IPS-NIHi11 (cell line): Measurements from ENCODE around the gene KCNJ12.
"Not testable (repeated sequence)": the region's sequence is repeated elsewhere in the genome, so short reads cannot be mapped to it uniquely, and the experiment has no call there.

Source experiments
- DNase-seq: peaks from one replicate; pipeline ENCODE4 v3.0.0; 2012; ENCODE audit warnings: mixed read lengths, low spot score

KCNJ12 gene

GRCh38 chr17:21452377-21453143 lies 76.4 kb downstream of the KCNJ12 start:
- peak; percentile 42 for DNase-seq

GRCh38 chr17:21453144-21453898 lies 77.2 kb downstream of the KCNJ12 start:
- no peak for DNase-seq

DNA sequence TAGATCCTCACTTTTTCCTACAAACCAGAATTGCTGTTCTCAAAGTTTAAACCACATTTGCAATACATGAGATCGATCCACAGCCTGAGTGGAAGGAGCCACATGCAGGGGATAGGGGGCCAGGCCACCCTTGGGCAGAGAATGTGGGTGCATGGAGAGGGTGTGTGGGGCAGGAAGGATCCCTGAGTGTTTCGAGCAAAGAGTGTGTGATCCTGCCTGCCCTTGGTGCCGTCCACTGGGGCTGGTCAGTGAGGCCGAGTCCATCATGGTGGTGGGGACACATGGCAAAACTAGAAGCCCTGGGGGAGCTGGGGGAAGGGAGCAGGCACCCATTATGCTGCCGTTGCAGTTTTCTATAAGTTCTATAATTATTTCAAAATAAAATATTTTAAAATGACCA lies 77.8 kb downstream of the KCNJ12 start:
- not testable (repeated sequence) for DNase-seq

GRCh38 chr17:21454441-21454840 lies 78.3 kb downstream of the KCNJ12 start:
- DNase-seq, result no peak

- no peak for DNase-seq
Measured at GRCh38 chr17:21455761-21456160, 79.6 kb downstream of the KCNJ12 start.

DNA sequence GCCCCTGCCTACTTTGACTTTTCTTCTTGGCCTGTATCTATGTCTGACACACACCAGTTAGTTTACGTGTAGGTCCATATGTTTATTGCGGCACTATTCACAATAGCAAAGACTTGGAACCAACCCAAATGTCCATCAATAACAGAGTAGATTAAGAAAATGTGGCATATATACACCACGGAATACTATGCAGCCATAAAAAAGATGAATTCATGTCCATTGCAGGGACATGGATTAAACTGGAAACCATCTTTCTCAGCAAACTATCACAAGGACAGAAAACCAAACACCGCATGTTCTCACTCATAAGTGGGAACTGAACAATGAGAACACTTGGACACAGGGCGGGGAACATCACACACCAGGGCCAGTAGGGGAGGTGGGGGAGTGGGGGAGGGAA lies 80.3 kb downstream of the KCNJ12 start:
- not testable (repeated sequence) for DNase-seq

GRCh38 chr17:21457051-21458026 lies 81.2 kb downstream of the KCNJ12 start:
- peak; percentile 98 for DNase-seq

DNA sequence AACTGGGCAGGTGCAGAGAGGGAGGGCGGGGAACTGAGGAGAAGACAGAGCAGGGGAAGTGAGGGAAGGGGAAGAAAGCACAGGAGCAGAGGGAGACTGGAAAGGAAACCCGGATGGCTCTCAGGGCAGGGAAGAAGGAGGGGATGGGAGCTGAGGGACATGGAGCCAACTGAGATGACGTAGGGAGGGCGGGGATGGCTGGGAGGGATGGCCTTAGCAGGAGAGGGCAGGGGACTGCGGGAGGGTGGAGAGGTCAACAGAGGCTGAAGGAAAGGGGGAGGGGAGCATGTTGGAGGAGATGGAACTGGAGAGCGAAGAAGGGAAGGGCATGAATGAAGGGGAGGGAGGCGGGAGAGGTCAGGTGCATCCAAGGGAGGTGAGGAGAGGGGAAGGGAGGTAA lies 81.9 kb downstream of the KCNJ12 start:
- DNase-seq, result peak; percentile 54

GRCh38 chr17:21459536-21459935 lies 83.4 kb downstream of the KCNJ12 start:
- DNase-seq, result no peak

- DNase-seq, result no peak
Measured at GRCh38 chr17:21460358-21460757, 84.2 kb downstream of the KCNJ12 start.

DNA sequence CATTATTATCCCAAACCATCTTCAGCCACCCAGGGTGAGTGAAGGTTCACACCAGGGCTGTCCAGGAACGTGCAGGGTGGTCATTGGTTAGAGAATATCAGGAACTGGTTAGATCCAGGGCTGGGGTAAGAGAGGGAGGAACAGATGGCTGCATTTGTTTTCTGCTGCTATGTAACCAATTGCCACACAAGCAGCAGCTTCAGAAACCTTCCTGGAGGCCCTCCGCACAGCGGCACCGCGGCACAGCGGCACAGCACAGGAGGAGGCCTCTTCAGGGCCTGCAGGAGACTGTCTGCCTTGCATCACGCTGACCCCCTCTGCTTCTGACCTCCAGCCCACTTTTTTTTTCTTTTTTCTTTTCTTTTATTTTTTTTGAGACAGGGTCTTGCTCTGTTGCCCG lies 86.1 kb downstream of the KCNJ12 start:
- no peak for DNase-seq

DNA sequence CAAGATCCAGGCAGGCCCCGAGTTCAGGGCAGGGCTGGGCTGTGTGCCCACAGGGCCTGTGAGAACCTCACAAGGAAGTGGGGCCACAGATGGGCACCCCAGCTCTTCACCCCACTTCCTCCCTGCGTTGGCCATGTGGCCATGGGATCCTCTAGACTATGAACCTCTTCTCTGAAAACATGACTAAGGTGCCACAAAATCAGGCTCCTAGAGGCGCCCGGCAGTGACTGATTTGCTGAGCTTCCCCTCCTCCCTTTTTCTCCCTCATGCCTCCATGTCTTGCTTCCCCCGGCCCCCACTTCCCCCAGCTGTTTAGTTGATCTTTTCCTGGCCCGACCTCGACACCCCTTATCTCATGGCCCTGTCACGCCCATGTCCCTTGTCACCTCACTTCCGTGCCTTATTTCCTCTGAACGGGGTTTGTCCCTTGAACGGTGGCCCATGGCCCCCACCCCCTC lies 87.1 kb downstream of the KCNJ12 start:
- DNase-seq, result no peak

DNA sequence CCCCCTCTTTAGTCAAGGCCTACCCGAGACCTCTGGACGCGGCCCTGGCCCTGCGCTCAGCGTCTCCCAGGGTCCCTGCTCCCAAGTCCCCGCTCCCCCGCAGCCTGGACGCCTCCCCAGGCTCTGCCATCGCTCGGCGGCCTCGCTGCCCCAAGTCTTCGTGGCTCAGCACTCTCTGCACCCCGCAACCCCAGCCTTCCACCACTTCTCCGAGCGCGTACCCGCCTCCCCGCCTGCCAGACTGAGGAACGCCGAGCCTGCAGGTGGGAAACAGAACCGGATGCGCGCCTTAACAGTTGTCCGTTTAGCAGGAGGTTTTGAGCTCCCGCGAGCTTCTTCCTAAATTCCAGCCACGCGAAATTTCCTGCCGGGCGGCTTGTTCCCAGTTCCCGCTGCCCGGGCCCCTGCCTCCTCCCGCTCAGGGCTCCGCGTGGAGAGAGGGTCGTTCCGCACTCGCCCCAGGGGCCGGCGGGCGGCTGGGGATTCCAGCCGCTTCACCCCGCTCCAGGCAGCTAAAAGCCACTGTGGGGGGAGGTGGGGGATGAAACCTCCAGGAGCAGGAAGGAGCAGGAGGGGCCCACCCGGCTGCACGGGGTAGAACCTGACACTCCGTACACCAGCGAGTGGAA lies 87.7 kb downstream of the KCNJ12 start:
- DNase-seq, result peak; percentile 50

DNA sequence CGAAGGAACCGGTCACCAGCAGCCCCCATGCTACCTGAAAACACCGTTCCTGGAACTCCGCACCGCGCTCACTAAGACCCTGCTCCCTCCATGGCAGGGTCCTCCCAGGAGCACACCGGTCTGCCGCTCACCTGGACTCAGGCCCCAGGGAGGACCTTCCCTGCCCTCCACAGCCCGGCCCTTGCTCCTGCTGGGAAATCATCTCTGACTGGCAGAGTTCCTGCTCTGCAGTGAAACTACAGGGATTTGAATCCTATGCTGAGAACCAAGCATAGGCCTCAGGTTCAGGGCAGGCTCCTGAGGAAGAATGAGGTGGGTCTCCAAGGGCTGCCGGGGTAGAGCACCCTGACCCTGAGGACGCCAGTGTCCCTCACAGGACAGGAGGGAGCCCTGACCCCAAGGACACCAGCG lies 88.5 kb downstream of the KCNJ12 start:
- DNase-seq, result peak; percentile 36

- no peak for DNase-seq
Measured at GRCh38 chr17:21466550-21466949, 90.4 kb downstream of the KCNJ12 start.

- DNase-seq, result no peak
Measured at GRCh38 chr17:21467196-21467595, 91.0 kb downstream of the KCNJ12 start.

DNA sequence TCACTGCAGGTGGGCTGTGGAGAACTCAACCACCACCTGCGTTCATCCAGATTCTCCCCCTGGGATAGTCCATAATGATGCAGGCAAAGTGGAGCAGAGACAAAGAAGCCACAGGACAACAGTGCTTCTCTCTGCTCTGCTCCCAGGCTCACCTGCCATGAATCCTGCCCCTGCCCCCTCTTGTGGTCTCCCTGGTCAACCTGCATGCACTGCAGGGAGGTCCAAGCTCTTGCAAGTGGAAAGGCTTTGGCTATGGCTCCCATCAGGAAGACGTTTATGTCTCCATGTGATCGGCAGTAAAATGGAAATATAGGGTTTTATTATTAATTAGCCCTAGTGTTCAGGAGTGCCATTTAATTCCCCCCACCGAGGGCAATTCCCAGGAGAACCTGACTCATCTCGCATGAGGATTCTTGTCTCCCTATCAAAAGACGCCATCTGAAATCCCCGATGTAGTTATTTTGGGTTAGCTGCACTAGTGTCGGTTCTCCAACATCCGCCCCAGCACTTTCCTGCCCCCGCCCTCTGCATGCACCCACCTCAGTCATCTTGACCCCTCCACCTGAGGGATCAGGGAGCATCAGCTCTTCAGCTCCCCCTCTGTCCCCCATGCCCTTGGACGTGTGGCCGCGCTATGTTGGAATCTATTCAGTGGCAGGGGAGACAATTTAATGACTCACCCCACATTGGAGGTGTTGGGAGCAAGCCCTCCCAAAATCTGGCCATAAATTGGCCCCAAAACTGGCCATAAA lies 91.8 kb downstream of the KCNJ12 start:
- no peak for DNase-seq
